HAP-1 (cell line): Measurements from ENCODE around the gene SLC7A11.

Experiments
- DNase-seq, 2 experiments: peaks; one replicate each; pipeline ENCODE4 v3.0.0-alpha.2; 2016 to 2020; ENCODE audit warnings: low spot score in 2 of 2
- H3K27me3 ChIP-seq: fragments of 250-450 bp; sonication (Bioruptor Pico); 2 replicates; pipeline ENCODE4 v1.5.1; 2020; ENCODE audit warnings: low read depth, mild to moderate bottlenecking, moderate library complexity
- H3K36me3 ChIP-seq: fragments of 250-450 bp; sonication (Bioruptor Pico); replicated peaks from 2 replicates; pipeline ENCODE4 v1.5.1; 2020; ENCODE audit warnings: mild to moderate bottlenecking
- H3K4me1 ChIP-seq: fragments of 250-450 bp; sonication (Bioruptor Pico); 2 replicates; pipeline ENCODE4 v1.5.1; 2020; ENCODE audit warnings: mild to moderate bottlenecking
- H3K4me3 ChIP-seq: fragments of 250-450 bp; sonication (Bioruptor Pico); 2 replicates; pipeline ENCODE4 v1.5.1; 2020; ENCODE audit warnings: mild to moderate bottlenecking, moderate library complexity
- H3K9me3 ChIP-seq: fragments of 250-450 bp; sonication (Bioruptor Pico); 2 replicates; pipeline ENCODE4 v1.5.1; 2020; ENCODE audit warnings: mild to moderate bottlenecking, moderate library complexity
- in situ Hi-C: fragments of 300-500 bp; cut with MboI; formaldehyde crosslinking; loops from 3 replicates; pipeline ENCODE4 v1.14.3; 2020; ENCODE audit warnings: low sequenced_read_pairs, inconsistent platforms, mixed read lengths

The SLC7A11 gene

GRCh38 chr4:138140879-138141278, 101.3 kb downstream of the SLC7A11 start:
- Histone ChIP-seq H3K4me1 (no peaks in the 10 kb centered on the region), H3K9me3 (no peaks in the 10 kb centered on the region; the same call in 1 of the 2 replicates), H3K36me3 (no peaks in the 10 kb centered on the region), H3K4me3 (no peak overlapping the region), H3K27me3 (no peaks in the 10 kb centered on the region)
- in situ Hi-C loops: no loop called here
- DNase-seq: no peak

DNA sequence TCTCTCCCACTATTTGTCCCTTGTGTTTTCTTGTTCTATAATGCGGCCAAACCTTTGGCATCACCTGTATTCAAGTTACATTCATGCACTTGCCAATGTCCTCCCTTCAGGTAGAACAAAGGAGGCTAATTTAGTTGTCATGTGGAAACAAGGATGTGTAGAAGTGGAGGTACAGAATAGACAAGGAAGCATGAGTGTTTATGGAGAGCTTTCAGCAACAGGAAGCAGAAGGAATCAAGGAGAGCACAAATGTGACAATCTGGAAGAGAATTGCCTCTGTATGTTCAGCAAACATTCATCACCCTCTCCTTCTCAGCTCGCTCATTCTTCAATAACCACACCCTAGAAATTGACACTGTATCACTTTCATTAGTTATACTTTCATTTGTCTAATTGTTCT, 103.4 kb downstream of the SLC7A11 start:
- no peak for DNase-seq
- H3K27me3 ChIP-seq: no peaks in the 10 kb centered on the region
- H3K9me3 ChIP-seq: no peaks in the 10 kb centered on the region; the same call in 1 of the 2 replicates
- H3K36me3 ChIP-seq: no peaks in the 10 kb centered on the region
- in situ Hi-C loops: no loop called here
- no peak overlapping the region for H3K4me3 ChIP-seq
- H3K4me1 ChIP-seq: no peaks in the 10 kb centered on the region

DNA sequence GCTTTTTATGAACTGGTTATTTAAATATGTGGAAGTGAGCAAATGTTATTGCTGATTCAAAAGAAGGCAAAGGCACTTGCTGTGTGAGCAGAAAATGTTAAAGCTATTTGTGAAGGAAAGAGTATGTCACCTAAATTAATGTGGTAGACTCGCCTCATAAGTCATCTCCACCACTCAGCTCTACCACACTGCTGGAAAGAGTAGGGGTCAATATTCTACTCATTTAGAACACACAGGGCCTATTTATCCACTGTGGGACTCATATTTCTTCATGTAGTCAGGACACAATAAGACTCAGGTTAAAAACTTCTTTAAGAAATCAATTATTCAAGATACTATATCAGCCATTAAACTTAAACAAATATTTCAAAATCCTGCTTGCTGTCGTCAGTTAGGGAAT, 106.5 kb downstream of the SLC7A11 start:
- H3K27me3 ChIP-seq: no peaks in the 10 kb centered on the region
- in situ Hi-C loops: no loop called here
- H3K4me3 ChIP-seq: no peak overlapping the region
- H3K9me3 ChIP-seq: no peaks in the 10 kb centered on the region; the same call in 1 of the 2 replicates
- DNase-seq: no peak
- no peaks in the 10 kb centered on the region for H3K36me3 ChIP-seq
- no peaks in the 10 kb centered on the region for H3K4me1 ChIP-seq

- DNase-seq: no peak
- Histone ChIP-seq H3K27me3 (no peaks in the 10 kb centered on the region), H3K36me3 (no peaks in the 10 kb centered on the region), H3K4me3 (no peak overlapping the region), H3K9me3 (no peaks in the 10 kb centered on the region), H3K4me1 (peaks cover 4% of the 10 kb centered on the region; the same call in 1 of the 2 replicates)
- in situ Hi-C loops: no loop called here
Observed at GRCh38 chr4:138118270-138118669, 123.9 kb downstream of the SLC7A11 start.

GRCh38 chr4:138115053-138115452, 127.1 kb downstream of the SLC7A11 start:
- Histone ChIP-seq H3K4me3 (no peak overlapping the region), H3K27me3 (no peaks in the 10 kb centered on the region), H3K4me1 (peaks cover 31% of the 10 kb centered on the region), H3K36me3 (no peaks in the 10 kb centered on the region), H3K9me3 (no peaks in the 10 kb centered on the region)
- in situ Hi-C loops: no loop called here
- DNase-seq: no peak

DNA sequence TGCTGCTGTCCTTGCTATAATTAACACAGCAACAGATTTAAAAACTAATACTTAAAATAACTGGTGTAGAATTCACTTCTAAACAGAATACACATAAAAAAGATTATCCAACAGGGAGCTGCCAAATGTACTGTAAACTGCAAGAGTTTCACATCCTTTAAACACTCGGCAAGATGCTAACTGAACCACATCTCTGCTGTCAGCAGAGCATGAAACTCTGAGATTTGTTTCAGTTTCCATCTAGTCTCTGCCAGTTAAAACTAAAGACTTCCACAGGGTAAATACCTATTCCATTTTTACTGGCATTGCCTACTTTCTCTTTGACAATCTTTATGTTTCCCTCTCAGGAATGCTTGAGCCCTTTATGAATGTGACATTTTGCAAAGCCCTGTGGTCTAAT, 127.7 kb downstream of the SLC7A11 start:
- Histone ChIP-seq H3K4me3 (no peak overlapping the region), H3K36me3 (no peaks in the 10 kb centered on the region), H3K9me3 (no peaks in the 10 kb centered on the region), H3K27me3 (no peaks in the 10 kb centered on the region), H3K4me1 (peaks cover 31% of the 10 kb centered on the region)
- DNase-seq: no peak
- in situ Hi-C loops: no loop called here
